WTC11 (cell line): ENCODE measurements around the gene PANX2. TPM values are rescaled to one million over a fixed set of nuclear protein-coding genes. Genes with fewer than 3 reads are reported as not detected.

Source experiments
- ATAC-seq: fragments of 200-7000 bp; cut with Tn5 transposase; 2 replicates; pipeline ENCODE4 v1.10.0; 2021; ENCODE audit warnings: mild to moderate bottlenecking, moderate library complexity
- CTCF ChIA-PET: fragments of 300-600 bp; sonication (Branson Sonifier 250); formaldehyde crosslinking; loops from one replicate; lab custom pipeline; 2021; ENCODE audit warnings: antibody characterized with exemption; lab: Charles Lee
- POLR2A ChIA-PET: fragments of 350-600 bp; sonication (Branson Sonifier 250); formaldehyde crosslinking; loops from one replicate; lab custom pipeline; 2021; ENCODE audit warnings: antibody characterized with exemption; lab: Charles Lee
- DNase-seq: peaks from one replicate; pipeline ENCODE4 v3.0.0; 2021; ENCODE audit warnings: low spot score
- H3K27ac Mint-ChIP-seq: 2 replicates; pipeline ENCODE4 v1.8.0; 2021; ENCODE audit warnings: mixed read lengths
- H3K27me3 Mint-ChIP-seq: 2 replicates; pipeline ENCODE4 v1.8.0; 2021; ENCODE audit warnings: low read depth, mild to moderate bottlenecking, moderate library complexity, mixed read lengths
- H3K36me3 Mint-ChIP-seq: 2 replicates; pipeline ENCODE4 v1.8.0; 2021; ENCODE audit warnings: mixed read lengths
- H3K4me1 Mint-ChIP-seq: 2 replicates; pipeline ENCODE4 v1.8.0; 2022; ENCODE audit warnings: mixed read lengths
- H3K4me3 Mint-ChIP-seq: 2 replicates; pipeline ENCODE4 v1.8.0; 2021; ENCODE audit warnings: mild to moderate bottlenecking, moderate library complexity, mixed read lengths
- H3K9me3 Mint-ChIP-seq: 2 replicates; pipeline ENCODE4 v1.8.0; 2021; ENCODE audit warnings: mixed read lengths
- CBFB ChIP-seq: sonication (generic); formaldehyde crosslinking; IDR thresholded peaks from 2 replicates; pipeline ENCODE4 v1.8.1; 2022; ENCODE audit warnings: mild to moderate bottlenecking, low read depth, missing genetic modification reagents
- FOXP1 ChIP-seq: sonication (generic); formaldehyde crosslinking; IDR thresholded peaks from 2 replicates; pipeline ENCODE4 v1.8.0; 2022; ENCODE audit warnings: missing genetic modification reagents, mild to moderate bottlenecking, moderate library complexity, borderline replicate concordance
- JAZF1 ChIP-seq: fragments of 250-450 bp; sonication (Bioruptor Pico); IDR thresholded peaks from 2 replicates; pipeline ENCODE4 v1.9.0; 2021; ENCODE audit warnings: moderate library complexity, mild to moderate bottlenecking, inconsistent platforms
- JUN ChIP-seq: sonication (generic); formaldehyde crosslinking; IDR thresholded peaks from 2 replicates; pipeline ENCODE4 v1.8.0; 2023; ENCODE audit warnings: mild to moderate bottlenecking, missing genetic modification reagents
- KAT7 ChIP-seq: sonication (generic); formaldehyde crosslinking; IDR thresholded peaks from 2 replicates; pipeline ENCODE4 v1.8.1; 2023; ENCODE audit warnings: missing genetic modification reagents, mild to moderate bottlenecking, borderline replicate concordance
- NFATC4 ChIP-seq: fragments of 250-450 bp; sonication (Bioruptor Pico); IDR thresholded peaks from 2 replicates; pipeline ENCODE4 v1.9.0; 2021; ENCODE audit warnings: mild to moderate bottlenecking
- NR2C2 ChIP-seq: sonication (generic); formaldehyde crosslinking; IDR thresholded peaks from 2 replicates; pipeline ENCODE4 v1.8.0; 2022; ENCODE audit warnings: mild to moderate bottlenecking, missing genetic modification reagents
- RELA ChIP-seq: sonication (generic); formaldehyde crosslinking; IDR thresholded peaks from 2 replicates; pipeline ENCODE4 v1.8.1; 2022; ENCODE audit warnings: missing genetic modification reagents, mild to moderate bottlenecking, borderline replicate concordance
- TEAD4 ChIP-seq: sonication (generic); formaldehyde crosslinking; IDR thresholded peaks from 2 replicates; pipeline ENCODE4 v1.8.0; 2022; ENCODE audit warnings: mild to moderate bottlenecking, missing genetic modification reagents
- ZNF219 ChIP-seq: sonication (generic); formaldehyde crosslinking; IDR thresholded peaks from 2 replicates; pipeline ENCODE4 v1.8.0; 2023; ENCODE audit warnings: missing genetic modification reagents, mild to moderate bottlenecking, borderline replicate concordance
- total RNA-seq: library from RNA; stranded (reverse); gene quantifications from 3 replicates; pipeline ENCODE4 v1.2.3, GENCODE V29; 2021
- TF ChIP-seq, protein P1 (sequence below): sonication (generic); formaldehyde crosslinking; IDR thresholded peaks from 2 replicates; pipeline ENCODE4 v1.8.1; 2023; ENCODE audit warnings: mild to moderate bottlenecking, missing genetic modification reagents, moderate library complexity
- TF ChIP-seq, protein P2 (sequence below): sonication (generic); formaldehyde crosslinking; IDR thresholded peaks from 2 replicates; pipeline ENCODE4 v1.8.0; 2023; ENCODE audit warnings: mild to moderate bottlenecking, missing genetic modification reagents
- TF ChIP-seq, protein P3 (sequence below): fragments of 250-450 bp; sonication (Bioruptor Pico); IDR thresholded peaks from 2 replicates; pipeline ENCODE4 v1.9.0; 2021; ENCODE audit warnings: mild to moderate bottlenecking, borderline replicate concordance
- TF ChIP-seq, protein P4 (sequence below): sonication (generic); formaldehyde crosslinking; IDR thresholded peaks from 2 replicates; pipeline ENCODE4 v1.8.1; 2023; ENCODE audit warnings: mild to moderate bottlenecking, missing genetic modification reagents, moderate library complexity
- TF ChIP-seq, protein P5 (sequence below): sonication (generic); formaldehyde crosslinking; IDR thresholded peaks from 2 replicates; pipeline ENCODE4 v1.8.0; 2022; ENCODE audit warnings: mild to moderate bottlenecking, missing genetic modification reagents

Gene PANX2
- total RNA-seq, 1 experiment from 2014 or later, result 10.2 TPM

DNA sequence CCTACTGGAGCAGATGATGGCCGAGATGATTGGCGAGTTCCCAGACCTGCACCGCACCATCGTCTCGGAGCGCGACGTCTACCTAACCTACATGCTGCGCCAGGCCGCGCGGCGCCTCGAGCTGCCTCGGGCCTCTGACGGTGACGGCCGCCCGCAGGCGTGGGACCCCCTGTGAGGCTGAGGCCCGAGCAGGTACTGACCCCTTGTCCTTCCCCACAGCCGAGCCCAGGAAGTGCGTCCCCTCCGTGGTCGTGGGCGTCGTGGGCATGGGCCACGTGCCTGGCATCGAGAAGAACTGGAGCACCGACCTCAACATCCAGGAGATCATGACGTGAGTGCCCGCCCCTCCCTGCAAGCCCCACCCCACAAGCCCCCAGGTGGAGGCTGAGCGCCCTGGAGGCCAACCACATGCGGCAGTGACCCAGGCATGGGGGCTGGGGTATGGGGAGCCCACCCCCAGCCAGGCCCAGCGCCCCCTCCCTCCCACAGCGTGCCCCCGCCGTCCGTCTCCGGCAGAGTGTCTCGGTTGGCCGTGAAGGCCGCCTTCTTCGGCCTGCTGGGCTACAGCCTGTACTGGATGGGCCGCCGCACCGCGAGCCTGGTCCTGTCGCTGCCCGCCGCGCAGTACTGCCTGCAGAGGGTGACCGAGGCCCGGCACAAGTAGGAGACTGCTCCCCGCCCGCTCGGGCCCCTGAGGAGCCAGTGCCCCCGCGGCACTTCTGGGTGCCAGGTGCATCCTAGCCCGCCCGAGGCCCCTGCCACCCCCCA, 27.5 kb downstream of the PANX2 start:
- Mint-ChIP-seq H3K9me3 (no peaks in the 10 kb centered on the region), H3K36me3 (peaks cover 3% of the 10 kb centered on the region; the same call in 1 of the 2 replicates), H3K4me3 (no peak overlapping the region), H3K4me1 (peaks cover 12% of the 10 kb centered on the region), H3K27ac (no peak overlapping the region), H3K27me3 (no peaks in the 10 kb centered on the region)
- DNase-seq (no peak), ATAC-seq (no peak)
- CTCF ChIA-PET, result interaction anchor here (0.9 kb wide), 1 partner anchor 9 kb away, joined by 7 read pairs; no protein-coding TSS in a partner anchor
- TF ChIP-seq, protein P1, sequence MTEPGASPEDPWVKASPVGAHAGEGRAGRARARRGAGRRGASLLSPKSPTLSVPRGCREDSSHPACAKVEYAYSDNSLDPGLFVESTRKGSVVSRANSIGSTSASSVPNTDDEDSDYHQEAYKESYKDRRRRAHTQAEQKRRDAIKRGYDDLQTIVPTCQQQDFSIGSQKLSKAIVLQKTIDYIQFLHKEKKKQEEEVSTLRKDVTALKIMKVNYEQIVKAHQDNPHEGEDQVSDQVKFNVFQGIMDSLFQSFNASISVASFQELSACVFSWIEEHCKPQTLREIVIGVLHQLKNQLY (CRISPR knock-in tag), result no peak
- no peak for TF ChIP-seq KAT7 (CRISPR knock-in tag)
- no peak for TF ChIP-seq RELA (CRISPR knock-in tag)
- TF ChIP-seq, protein P2, sequence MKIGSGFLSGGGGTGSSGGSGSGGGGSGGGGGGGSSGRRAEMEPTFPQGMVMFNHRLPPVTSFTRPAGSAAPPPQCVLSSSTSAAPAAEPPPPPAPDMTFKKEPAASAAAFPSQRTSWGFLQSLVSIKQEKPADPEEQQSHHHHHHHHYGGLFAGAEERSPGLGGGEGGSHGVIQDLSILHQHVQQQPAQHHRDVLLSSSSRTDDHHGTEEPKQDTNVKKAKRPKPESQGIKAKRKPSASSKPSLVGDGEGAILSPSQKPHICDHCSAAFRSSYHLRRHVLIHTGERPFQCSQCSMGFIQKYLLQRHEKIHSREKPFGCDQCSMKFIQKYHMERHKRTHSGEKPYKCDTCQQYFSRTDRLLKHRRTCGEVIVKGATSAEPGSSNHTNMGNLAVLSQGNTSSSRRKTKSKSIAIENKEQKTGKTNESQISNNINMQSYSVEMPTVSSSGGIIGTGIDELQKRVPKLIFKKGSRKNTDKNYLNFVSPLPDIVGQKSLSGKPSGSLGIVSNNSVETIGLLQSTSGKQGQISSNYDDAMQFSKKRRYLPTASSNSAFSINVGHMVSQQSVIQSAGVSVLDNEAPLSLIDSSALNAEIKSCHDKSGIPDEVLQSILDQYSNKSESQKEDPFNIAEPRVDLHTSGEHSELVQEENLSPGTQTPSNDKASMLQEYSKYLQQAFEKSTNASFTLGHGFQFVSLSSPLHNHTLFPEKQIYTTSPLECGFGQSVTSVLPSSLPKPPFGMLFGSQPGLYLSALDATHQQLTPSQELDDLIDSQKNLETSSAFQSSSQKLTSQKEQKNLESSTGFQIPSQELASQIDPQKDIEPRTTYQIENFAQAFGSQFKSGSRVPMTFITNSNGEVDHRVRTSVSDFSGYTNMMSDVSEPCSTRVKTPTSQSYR (CRISPR knock-in tag), result no peak
- POLR2A ChIA-PET, result no interaction called here

DNA sequence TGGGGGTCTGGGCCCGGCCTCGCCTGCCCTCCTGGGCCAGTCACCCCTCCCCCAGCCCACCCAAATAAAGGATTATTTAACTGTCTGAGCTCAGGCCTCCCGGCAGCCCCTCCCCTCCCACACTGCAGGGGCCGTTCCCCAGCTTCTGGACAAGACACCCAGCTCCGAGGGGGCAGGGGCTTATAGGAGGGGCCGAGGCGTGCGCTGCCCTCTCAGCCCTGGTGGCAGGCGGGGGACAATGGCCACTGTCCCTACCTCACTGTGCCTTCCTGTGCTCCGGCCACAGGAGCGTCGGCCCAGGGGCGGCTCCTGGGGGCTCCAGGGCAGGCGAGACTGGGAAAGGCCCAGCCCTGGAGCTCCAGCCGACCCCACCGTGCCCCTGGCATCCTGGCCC, 28.1 kb downstream of the PANX2 start:
- peaks cover 4% of the 10 kb centered on the region; the same call in 1 of the 2 replicates for H3K9me3 Mint-ChIP-seq
- POLR2A ChIA-PET, result no interaction called here
- no peaks in the 10 kb centered on the region for H3K27me3 Mint-ChIP-seq
- no peak for ATAC-seq
- DNase-seq, result no peak
- TF ChIP-seq FOXP1 (no peak), NFATC4 (no peak), ZNF219 (CRISPR knock-in tag) (no peak), TEAD4 (no peak)
- TF ChIP-seq, protein P3, sequence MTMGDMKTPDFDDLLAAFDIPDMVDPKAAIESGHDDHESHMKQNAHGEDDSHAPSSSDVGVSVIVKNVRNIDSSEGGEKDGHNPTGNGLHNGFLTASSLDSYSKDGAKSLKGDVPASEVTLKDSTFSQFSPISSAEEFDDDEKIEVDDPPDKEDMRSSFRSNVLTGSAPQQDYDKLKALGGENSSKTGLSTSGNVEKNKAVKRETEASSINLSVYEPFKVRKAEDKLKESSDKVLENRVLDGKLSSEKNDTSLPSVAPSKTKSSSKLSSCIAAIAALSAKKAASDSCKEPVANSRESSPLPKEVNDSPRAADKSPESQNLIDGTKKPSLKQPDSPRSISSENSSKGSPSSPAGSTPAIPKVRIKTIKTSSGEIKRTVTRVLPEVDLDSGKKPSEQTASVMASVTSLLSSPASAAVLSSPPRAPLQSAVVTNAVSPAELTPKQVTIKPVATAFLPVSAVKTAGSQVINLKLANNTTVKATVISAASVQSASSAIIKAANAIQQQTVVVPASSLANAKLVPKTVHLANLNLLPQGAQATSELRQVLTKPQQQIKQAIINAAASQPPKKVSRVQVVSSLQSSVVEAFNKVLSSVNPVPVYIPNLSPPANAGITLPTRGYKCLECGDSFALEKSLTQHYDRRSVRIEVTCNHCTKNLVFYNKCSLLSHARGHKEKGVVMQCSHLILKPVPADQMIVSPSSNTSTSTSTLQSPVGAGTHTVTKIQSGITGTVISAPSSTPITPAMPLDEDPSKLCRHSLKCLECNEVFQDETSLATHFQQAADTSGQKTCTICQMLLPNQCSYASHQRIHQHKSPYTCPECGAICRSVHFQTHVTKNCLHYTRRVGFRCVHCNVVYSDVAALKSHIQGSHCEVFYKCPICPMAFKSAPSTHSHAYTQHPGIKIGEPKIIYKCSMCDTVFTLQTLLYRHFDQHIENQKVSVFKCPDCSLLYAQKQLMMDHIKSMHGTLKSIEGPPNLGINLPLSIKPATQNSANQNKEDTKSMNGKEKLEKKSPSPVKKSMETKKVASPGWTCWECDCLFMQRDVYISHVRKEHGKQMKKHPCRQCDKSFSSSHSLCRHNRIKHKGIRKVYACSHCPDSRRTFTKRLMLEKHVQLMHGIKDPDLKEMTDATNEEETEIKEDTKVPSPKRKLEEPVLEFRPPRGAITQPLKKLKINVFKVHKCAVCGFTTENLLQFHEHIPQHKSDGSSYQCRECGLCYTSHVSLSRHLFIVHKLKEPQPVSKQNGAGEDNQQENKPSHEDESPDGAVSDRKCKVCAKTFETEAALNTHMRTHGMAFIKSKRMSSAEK, result no peak
- TF ChIP-seq, all 79 proteins: peak for 0
- H3K4me1 Mint-ChIP-seq, result peaks cover 12% of the 10 kb centered on the region
- peaks cover 9% of the 10 kb centered on the region for H3K36me3 Mint-ChIP-seq
- no peak overlapping the region for H3K27ac Mint-ChIP-seq
- H3K4me3 Mint-ChIP-seq, result no peak overlapping the region
- CTCF ChIA-PET, result interaction anchor here (0.9 kb wide), 1 partner anchor 8 kb away, joined by 7 read pairs; no protein-coding TSS in a partner anchor

DNA sequence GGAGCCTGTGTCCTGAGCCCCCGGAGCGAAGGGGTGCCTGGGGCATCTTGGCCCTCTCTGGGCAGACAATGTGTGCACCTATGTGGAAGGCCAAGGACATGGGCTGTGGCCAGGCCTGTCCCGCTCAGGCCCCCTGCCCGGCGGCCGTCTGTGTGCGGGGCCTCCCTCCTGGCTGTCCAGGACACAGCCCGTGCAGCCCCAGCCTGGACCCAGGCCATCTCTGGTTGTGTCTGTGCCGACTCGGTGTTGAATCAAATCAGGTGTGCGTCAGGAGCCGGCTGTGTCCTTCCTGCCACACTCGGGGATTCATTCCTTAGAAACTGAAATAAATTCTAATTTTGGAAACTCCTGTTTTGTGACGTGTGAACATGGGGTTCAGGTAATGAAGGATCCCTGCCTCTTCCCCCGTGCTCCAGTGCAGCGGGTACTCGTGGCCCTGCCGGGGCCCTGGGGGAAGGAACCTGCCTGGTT, 28.8 kb downstream of the PANX2 start:
- CTCF ChIA-PET, result interaction anchor here (0.9 to 1.0 kb wide), 3 partner anchors 8 to 38 kb away, joined by 3 to 7 read pairs (median 4); no protein-coding TSS in a partner anchor
- H3K4me1 Mint-ChIP-seq, result peaks cover 12% of the 10 kb centered on the region
- peaks cover 4% of the 10 kb centered on the region; the same call in 1 of the 2 replicates for H3K9me3 Mint-ChIP-seq
- H3K27ac Mint-ChIP-seq, result peak overlapping the region; percentile 94
- DNase-seq, result no peak
- ATAC-seq, result no peak
- peaks cover 14% of the 10 kb centered on the region for H3K36me3 Mint-ChIP-seq
- peak overlapping the region; percentile 67 for H3K4me3 Mint-ChIP-seq
- POLR2A ChIA-PET, result no interaction called here
- H3K27me3 Mint-ChIP-seq, result no peaks in the 10 kb centered on the region
- TF ChIP-seq, protein P4, sequence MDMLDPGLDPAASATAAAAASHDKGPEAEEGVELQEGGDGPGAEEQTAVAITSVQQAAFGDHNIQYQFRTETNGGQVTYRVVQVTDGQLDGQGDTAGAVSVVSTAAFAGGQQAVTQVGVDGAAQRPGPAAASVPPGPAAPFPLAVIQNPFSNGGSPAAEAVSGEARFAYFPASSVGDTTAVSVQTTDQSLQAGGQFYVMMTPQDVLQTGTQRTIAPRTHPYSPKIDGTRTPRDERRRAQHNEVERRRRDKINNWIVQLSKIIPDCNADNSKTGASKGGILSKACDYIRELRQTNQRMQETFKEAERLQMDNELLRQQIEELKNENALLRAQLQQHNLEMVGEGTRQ (CRISPR knock-in tag), result no peak
- TF ChIP-seq NR2C2 (CRISPR knock-in tag) (no peak), CBFB (no peak), ZNF219 (CRISPR knock-in tag) (no peak), JAZF1 (CRISPR knock-in tag) (no peak), JUN (CRISPR knock-in tag) (no peak), TEAD4 (no peak), RELA (CRISPR knock-in tag) (no peak)
- TF ChIP-seq, protein P5, sequence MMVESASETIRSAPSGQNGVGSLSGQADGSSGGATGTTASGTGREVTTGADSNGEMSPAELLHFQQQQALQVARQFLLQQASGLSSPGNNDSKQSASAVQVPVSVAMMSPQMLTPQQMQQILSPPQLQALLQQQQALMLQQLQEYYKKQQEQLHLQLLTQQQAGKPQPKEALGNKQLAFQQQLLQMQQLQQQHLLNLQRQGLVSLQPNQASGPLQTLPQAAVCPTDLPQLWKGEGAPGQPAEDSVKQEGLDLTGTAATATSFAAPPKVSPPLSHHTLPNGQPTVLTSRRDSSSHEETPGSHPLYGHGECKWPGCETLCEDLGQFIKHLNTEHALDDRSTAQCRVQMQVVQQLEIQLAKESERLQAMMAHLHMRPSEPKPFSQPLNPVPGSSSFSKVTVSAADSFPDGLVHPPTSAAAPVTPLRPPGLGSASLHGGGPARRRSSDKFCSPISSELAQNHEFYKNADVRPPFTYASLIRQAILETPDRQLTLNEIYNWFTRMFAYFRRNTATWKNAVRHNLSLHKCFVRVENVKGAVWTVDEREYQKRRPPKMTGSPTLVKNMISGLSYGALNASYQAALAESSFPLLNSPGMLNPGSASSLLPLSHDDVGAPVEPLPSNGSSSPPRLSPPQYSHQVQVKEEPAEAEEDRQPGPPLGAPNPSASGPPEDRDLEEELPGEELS (CRISPR knock-in tag), result no peak
- TF ChIP-seq, protein P2 (CRISPR knock-in tag), result no peak
